Spleen (tissue), 7 donors: ENCODE results near the gene UNC93A.

Source experiments
- CTCF ChIP-seq, 11 experiments: fragments of 200-600 bp in 7 of 11; fragments of 450-650 bp in 4 of 11; sonication (generic) in 4 of 11; IDR thresholded peaks in 8 of 11; conservative IDR thresholded peaks in 3 of 11; 1 replicate in 7 of 11; 2 replicates in 4 of 11; pipeline versions ENCODE4 v1.4.0 to v1.8.0; 2016 to 2021; ENCODE audit warnings: antibody characterized with exemption in 11 of 11, inconsistent platforms in 4 of 11, mild to moderate bottlenecking in 1 of 11
- POLR2A ChIP-seq, 3 donors: fragments of 450-650 bp; IDR thresholded peaks; one replicate each; pipeline ENCODE4 v1.5.1; 2017; ENCODE audit warnings: antibody characterized with exemption in 3 of 3, mild to moderate bottlenecking in 1 of 3
- donor health status: DM: no; HTN: no; CAD: no; lungs with moderate emphysema.
- donor health status: DM: no; HTN: no; CAD: no.
- donor health status: DM: no; HTN: no; CAD: no.

- TF ChIP-seq POLR2A (IDR thresholded peaks at IDR 0.05) (no peak), CTCF (IDR thresholded peaks at IDR 0.05 in 8 of 11, conservative IDR thresholded peaks at IDR 0.05 in 3 of 11) (no peak)
Observed at GRCh38 chr6:167295495-167296292, 4.6 kb downstream of the UNC93A start.
